A673 (cell line): ENCODE results near the gene TBC1D5. TPM values are rescaled to one million over a fixed set of nuclear protein-coding genes. Genes with fewer than 3 reads are reported as not detected.

ENCODE experiments used
- BruUV-seq: library from RNA; stranded (reverse); fragments of 400-500 nt; replicated peaks from 2 replicates; lab custom pipeline; 2021; lab: Mats Ljungman, UMichigan
- CTCF ChIA-PET: fragments of 300-600 bp; sonication (Branson Sonifier 250); formaldehyde crosslinking; loops from one replicate; lab custom pipeline; 2022; ENCODE audit warnings: antibody characterized with exemption; lab: Charles Lee
- POLR2A ChIA-PET: fragments of 300-600 bp; sonication (Branson Sonifier 250); formaldehyde crosslinking; loops from one replicate; lab custom pipeline; 2022; ENCODE audit warnings: antibody characterized with exemption; ENCODE audit not compliant: low non-redundant PET; lab: Charles Lee
- DNase-seq: peaks from one replicate; pipeline ENCODE4 v3.0.0-alpha.2; 2015; ENCODE audit warnings: low spot score
- H3K27ac ChIP-seq: fragments of 200-600 bp; sonication (generic); 2 replicates; pipeline ENCODE4 v1.5.1; 2016; ENCODE audit warnings: mixed run types, low read depth, mild to moderate bottlenecking, mixed read lengths, antibody characterized with exemption, low read length; ENCODE audit not compliant: poor library complexity, severe bottlenecking
- H3K27me3 ChIP-seq: fragments of 200-600 bp; sonication (generic); replicated peaks from 2 replicates; pipeline ENCODE4 v1.6.1; 2017; ENCODE audit warnings: mixed run types, low read depth, mild to moderate bottlenecking, mixed read lengths, antibody characterized with exemption, low read length; ENCODE audit not compliant: insufficient read depth, poor library complexity
- H3K36me3 ChIP-seq: fragments of 200-600 bp; sonication (generic); 2 replicates; pipeline ENCODE4 v1.6.1; 2016; ENCODE audit warnings: mixed run types, mild to moderate bottlenecking, mixed read lengths, antibody characterized with exemption, low read length; ENCODE audit not compliant: insufficient read depth, poor library complexity, severe bottlenecking
- H3K4me1 ChIP-seq: fragments of 200-600 bp; sonication (generic); 2 replicates; pipeline ENCODE4 v1.6.1; 2017; ENCODE audit warnings: mixed run types, mild to moderate bottlenecking, mixed read lengths, antibody characterized with exemption, low read length; ENCODE audit not compliant: insufficient read depth, poor library complexity, severe bottlenecking
- H3K4me3 ChIP-seq: fragments of 200-600 bp; sonication (generic); 2 replicates; pipeline ENCODE4 v1.5.1; 2016; ENCODE audit warnings: low read depth, mixed run types, mild to moderate bottlenecking, mixed read lengths, low read length; ENCODE audit not compliant: poor library complexity, severe bottlenecking
- H3K9me3 ChIP-seq: fragments of 200-600 bp; sonication (generic); 2 replicates; pipeline ENCODE4 v1.6.1; 2016; ENCODE audit warnings: mixed run types, low read depth, mild to moderate bottlenecking, mixed read lengths, antibody characterized with exemption, low read length; ENCODE audit not compliant: poor library complexity, severe bottlenecking
- EZH2 ChIP-seq: fragments of 200-600 bp; sonication (generic); IDR thresholded peaks from 2 replicates; pipeline ENCODE4 v1.6.1; 2017; ENCODE audit warnings: borderline replicate concordance, low read depth, mild to moderate bottlenecking, mixed read lengths, antibody characterized with exemption, low read length; ENCODE audit not compliant: poor library complexity, severe bottlenecking
- intact Hi-C: fragments of 100-400 bp; cut with micrococcal nuclease; formaldehyde crosslinking; loops from one replicate; pipeline ENCODE4 v1.10.0; 2022; ENCODE audit not compliant: unreplicated experiment
- total RNA-seq: library from RNA; stranded (reverse); gene quantifications from 2 replicates; pipeline ENCODE4 v1.2.3, GENCODE V29; 2021
- TF ChIP-seq, protein P1 (sequence below): fragments of 300-800, 200-600 bp; sonication (generic); conservative IDR thresholded peaks from 2 replicates; pipeline ENCODE4 v1.5.1; 2017; ENCODE audit warnings: low read depth, mild to moderate bottlenecking, antibody characterized with exemption, low read length, moderate library complexity, mixed read lengths

Gene TBC1D5
- total RNA-seq, 1 experiment from 2014 or later = 40.7 TPM

DNA sequence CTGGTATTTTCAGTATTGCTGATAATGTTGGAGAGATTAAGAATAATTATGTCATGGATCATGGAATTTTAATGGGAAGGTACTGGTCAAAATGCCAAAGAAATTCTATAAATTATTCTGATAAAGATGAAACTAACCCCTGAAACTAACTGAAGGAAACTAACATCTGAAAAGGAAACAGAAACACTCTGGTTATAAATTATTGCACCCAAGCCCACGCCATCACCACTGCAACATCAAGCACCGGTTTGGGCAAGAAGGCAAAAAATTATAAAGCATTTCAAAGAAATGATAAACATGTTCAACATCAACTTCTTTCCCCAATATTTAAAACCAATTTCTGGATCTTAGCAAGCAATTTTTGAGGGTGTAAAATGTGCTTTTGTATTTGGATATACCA is 372.5 kb downstream of the TBC1D5 start:
- TF ChIP-seq, protein P1, sequence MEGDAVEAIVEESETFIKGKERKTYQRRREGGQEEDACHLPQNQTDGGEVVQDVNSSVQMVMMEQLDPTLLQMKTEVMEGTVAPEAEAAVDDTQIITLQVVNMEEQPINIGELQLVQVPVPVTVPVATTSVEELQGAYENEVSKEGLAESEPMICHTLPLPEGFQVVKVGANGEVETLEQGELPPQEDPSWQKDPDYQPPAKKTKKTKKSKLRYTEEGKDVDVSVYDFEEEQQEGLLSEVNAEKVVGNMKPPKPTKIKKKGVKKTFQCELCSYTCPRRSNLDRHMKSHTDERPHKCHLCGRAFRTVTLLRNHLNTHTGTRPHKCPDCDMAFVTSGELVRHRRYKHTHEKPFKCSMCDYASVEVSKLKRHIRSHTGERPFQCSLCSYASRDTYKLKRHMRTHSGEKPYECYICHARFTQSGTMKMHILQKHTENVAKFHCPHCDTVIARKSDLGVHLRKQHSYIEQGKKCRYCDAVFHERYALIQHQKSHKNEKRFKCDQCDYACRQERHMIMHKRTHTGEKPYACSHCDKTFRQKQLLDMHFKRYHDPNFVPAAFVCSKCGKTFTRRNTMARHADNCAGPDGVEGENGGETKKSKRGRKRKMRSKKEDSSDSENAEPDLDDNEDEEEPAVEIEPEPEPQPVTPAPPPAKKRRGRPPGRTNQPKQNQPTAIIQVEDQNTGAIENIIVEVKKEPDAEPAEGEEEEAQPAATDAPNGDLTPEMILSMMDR = no peak
- TF ChIP-seq EZH2 = no peak
- no TSS peak for BruUV-seq
- ChIA-PET CTCF (no interaction called here), POLR2A (no interaction called here)
- Histone ChIP-seq H3K9me3 (no peaks in the 10 kb centered on the region), H3K36me3 (no peaks in the 10 kb centered on the region), H3K4me1 (no peaks in the 10 kb centered on the region), H3K27ac (no peak overlapping the region), H3K4me3 (no peak overlapping the region), H3K27me3 (no peaks in the 10 kb centered on the region)
- DNase-seq = no peak
- intact Hi-C loops = no loop called here

DNA sequence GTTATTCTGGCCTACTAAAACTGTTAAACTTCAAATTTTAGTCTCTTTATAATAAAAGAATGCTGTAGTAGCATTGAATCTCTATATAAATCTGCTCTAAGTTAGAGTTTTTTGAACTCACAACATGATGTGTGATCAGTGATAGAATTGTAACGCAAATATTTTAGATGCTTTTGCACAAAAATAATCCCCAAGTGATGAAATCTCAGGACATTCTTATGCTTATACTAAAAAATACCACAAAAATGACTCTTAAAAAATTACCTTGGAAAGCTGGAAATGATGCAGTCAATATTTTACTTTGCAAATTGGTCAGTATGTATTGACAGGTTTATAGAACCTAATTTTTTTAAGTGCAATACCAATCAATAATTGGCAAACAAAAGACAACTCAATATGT is 375.3 kb downstream of the TBC1D5 start:
- no peak for DNase-seq
- intact Hi-C loops = no loop called here
- H3K36me3 ChIP-seq = no peaks in the 10 kb centered on the region
- POLR2A ChIA-PET = no interaction called here
- H3K4me3 ChIP-seq = no peak overlapping the region
- CTCF ChIA-PET = no interaction called here
- H3K4me1 ChIP-seq = no peaks in the 10 kb centered on the region
- TF ChIP-seq EZH2 = no peak
- TF ChIP-seq, protein P1 = no peak
- no peak overlapping the region for H3K27ac ChIP-seq
- H3K9me3 ChIP-seq = no peaks in the 10 kb centered on the region
- no TSS peak for BruUV-seq
- H3K27me3 ChIP-seq = no peaks in the 10 kb centered on the region

DNA sequence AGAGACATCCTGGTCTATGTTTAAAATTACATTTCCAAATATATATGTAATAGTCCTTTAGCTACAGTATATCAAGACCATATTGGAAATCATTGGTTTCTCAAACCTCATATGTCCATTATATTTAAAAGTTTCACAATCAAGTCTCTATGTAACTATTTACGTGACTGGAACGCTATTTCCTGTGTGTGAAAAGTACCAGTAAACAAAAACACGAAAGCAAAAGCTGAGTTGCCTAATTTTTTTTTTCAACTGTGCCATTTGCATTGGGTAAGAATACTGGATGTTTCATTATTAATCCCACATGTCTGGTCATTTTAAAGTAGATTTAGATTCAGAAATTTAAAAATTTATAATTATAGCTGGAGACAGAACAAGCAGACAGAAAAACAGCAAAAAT is 381.4 kb downstream of the TBC1D5 start:
- H3K27me3 ChIP-seq = no peaks in the 10 kb centered on the region
- no peaks in the 10 kb centered on the region for H3K36me3 ChIP-seq
- DNase-seq = no peak
- intact Hi-C loops = no loop called here
- no peak overlapping the region for H3K27ac ChIP-seq
- no peak for TF ChIP-seq EZH2
- TF ChIP-seq, protein P1 = no peak
- CTCF ChIA-PET = no interaction called here
- POLR2A ChIA-PET = no interaction called here
- H3K9me3 ChIP-seq = no peaks in the 10 kb centered on the region
- no peak overlapping the region for H3K4me3 ChIP-seq
- BruUV-seq = no TSS peak
- no peaks in the 10 kb centered on the region for H3K4me1 ChIP-seq
